Jurkat, Clone E6-1 (cell line): ENCODE results near the gene ST6GALNAC4. TPM values are rescaled to one million over a fixed set of nuclear protein-coding genes. Genes with fewer than 3 reads are reported as not detected.
A peak's percentile ranks its signal among the peaks of the same experiment; 100 is the strongest.

Source experiments
- DNase-seq: peaks from one replicate; pipeline ENCODE4 v3.0.0-alpha.2; 2011; ENCODE audit warnings: low read depth, low spot score
- H3K4me3 ChIP-seq: 2 replicates; pipeline ENCODE4 v1.5.1; 2011; ENCODE audit warnings: mild to moderate bottlenecking, low read length, control low read depth, moderate library complexity
- polyA plus RNA-seq: library from polyadenylated mRNA; unstranded; fragments of >200 nt; gene quantifications from one replicate; pipeline ENCODE4 v1.2.1, GENCODE V29; 2012; ENCODE audit warnings: missing spikeins; ENCODE audit not compliant: insufficient read length, insufficient read depth

ST6GALNAC4 gene
- polyA plus RNA-seq: 5.1 TPM

DNA sequence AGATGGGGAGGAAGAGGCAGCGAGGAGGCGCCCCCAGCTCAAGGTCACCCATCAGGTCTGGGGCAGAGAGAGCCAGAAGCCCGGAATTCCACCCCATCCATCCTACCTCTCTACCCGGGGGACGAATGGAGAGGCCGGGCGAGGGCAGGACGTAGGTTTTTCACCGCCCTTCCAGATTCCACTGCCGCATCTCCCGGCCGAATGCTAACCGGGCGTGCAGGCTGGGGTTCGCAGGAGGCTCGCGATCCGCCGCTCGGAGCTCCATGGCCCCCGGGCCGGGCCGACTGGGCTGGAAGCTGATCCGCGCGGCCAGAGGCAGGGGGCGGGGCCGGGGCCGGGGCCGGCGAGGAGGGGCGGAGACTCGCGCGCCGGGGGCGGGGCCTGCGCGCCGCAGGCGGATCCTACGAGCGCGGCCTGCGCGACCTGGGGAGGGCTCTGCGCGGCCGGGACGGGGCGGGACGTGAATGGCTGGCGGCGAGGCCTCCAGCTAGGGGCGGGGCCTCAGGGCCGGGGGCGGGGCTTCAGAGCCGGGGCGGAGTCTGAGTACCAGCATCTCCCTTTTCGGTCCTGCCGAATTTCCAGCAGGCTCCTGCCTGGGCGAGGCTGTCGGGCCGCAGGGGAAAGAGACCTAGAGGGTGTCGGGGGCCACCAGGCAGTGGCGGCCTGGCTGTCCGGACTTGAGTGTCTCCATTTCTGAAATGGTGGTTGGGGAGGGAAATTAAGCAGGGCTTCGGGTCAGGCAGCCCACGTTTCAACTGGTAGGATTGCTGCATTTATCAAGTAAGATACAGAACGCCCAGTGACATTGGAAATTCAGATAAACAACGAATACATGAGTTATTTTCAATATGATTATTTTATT is at the start of gene ST6GALNAC4:
ST6GALNAC4 (minus strand) TSS at position 322 of the 862 bp plus-strand sequence. CDS start 622 bp downstream, outside the sequence.
- H3K4me3 ChIP-seq: peak within 1 kb of the TSS; percentile 71
- peak; percentile 74 for DNase-seq

DNA sequence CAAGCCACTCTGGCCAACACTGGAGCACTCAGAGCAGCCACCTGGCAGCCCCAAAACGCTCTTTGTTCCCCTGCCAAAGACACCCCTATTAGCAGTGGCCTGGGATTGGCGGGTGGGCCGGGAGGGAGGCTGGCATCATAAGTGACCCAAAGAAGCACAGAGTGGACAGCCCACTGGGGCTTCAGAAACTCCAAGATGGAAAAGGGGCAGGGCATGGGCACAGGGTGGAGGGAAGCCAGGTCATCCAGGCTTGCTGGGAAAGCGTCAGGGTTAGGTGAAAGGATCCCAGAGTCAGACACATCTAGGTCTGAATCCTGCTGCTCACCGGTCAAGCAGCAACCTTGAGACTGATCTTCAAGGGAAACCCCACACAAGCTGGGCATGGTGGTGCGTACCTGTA is 49.1 kb upstream of the ST6GALNAC4 start:
- no peak for DNase-seq
- no peak overlapping the region for H3K4me3 ChIP-seq

DNA sequence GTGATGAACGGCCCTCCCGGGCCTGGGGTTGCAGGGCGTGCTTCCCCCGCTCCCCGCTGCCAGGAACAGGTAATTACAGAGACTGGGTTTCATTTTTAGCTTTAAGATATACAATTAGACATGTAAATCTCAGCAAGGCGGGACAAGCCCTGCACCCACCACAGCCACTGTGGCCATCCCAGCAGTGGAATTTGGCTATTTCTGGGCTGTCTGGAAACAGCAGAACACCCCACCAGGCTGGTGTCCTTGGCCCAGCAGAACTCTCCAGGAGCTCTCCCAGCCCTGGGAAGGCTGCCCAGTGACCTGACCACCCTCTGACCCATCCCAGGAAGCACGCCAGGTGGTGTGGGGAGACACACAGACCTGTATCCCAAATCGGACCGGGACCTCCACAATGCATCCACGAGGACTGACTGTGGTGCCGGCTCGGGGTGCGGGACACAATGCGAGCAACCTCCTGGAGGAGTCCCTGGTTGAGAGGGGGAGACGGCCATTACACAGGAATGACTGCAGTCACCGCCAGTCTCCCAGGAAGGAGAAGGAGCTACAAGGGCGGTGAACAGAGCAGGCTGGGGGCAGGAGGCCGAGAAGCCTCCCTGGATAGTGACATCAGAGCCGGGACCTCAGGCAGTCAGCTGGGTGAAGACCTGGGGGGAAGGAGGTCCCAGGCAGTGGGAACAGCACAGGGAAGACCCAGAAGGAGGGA is 46.7 kb upstream of the ST6GALNAC4 start:
- no peak for DNase-seq
- no peak overlapping the region for H3K4me3 ChIP-seq

GRCh38 chr9:127963041-127963358 is 46.2 kb upstream of the ST6GALNAC4 start:
- no peak for DNase-seq
- H3K4me3 ChIP-seq: no peak overlapping the region

GRCh38 chr9:127962278-127962677 is 45.4 kb upstream of the ST6GALNAC4 start:
- H3K4me3 ChIP-seq: no peak overlapping the region

DNA sequence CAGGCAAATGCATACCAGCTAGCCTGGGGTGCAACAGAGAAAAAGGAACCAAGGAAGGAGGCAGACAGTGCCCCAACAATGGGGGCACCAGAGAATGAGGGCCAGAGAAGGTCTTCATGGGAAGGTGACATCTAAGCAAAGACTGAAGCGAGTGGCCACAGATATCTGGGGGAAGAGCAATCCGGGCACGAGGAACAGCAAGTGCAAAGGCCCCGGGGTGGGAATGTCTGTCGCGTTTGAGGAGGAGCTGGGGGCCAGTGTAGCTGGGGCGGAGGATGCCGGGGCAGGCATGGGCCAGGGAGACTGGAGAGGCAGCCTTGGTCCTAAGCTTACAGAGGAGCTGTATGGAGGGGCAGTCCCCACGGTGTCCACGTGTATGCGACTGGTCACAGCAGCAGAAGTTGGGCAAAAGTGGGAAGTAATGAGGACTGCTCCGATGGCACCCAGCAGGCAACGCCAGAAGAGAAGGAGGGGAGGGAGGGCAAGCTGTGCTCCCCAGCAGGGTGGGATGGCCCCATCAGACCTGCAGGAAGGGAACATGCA is 44.8 kb upstream of the ST6GALNAC4 start:
- DNase-seq: no peak
- no peak overlapping the region for H3K4me3 ChIP-seq

More at GRCh38 chr9:127962278-127962677, 45.4 kb upstream of the ST6GALNAC4 start:
- DNase-seq: no peak

GRCh38 chr9:127961155-127961490 is 44.3 kb upstream of the ST6GALNAC4 start:
- no peak overlapping the region for H3K4me3 ChIP-seq
- DNase-seq: no peak

DNA sequence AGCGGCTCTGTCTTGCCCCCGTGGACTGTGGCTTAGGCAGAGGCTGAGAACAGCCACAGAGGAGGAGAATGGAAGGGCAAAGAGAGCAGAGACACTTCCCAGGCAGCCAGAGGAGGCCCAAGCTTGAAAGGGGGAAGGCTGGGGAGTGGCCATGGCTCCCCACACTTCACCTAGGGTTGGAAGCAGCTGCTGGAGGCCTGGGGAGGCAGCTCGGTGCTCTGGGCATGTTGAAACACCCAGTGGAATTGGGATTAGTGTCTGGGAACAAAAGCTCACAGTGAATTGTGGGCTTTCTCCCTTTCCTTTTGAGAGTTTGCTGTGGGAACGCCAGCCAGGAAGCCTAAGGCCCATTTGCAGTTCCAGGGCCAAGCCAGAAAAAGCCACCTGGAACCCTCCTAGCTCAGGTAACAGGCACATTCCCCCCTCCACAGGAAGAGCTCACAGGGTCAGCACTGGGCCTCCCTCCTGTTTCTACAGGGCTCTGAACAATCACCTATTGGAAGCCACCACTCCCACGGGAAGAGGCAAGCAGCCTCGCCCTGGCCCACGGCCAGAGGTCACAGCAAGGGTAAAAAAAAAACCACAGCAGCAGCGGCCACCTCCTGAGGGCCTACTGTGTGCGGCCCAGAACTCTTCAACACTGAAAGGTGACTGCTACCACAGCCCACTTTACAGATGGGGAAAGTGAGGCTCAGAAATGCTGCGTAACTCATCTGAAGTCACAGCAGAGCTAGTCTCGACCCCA is 43.7 kb upstream of the ST6GALNAC4 start:
- no peak overlapping the region for H3K4me3 ChIP-seq
- no peak for DNase-seq

- no peak overlapping the region for H3K4me3 ChIP-seq
- DNase-seq: no peak
Measured at GRCh38 chr9:127959841-127960409, 43.1 kb upstream of the ST6GALNAC4 start.

GRCh38 chr9:127959398-127959797 is 42.6 kb upstream of the ST6GALNAC4 start:
- H3K4me3 ChIP-seq: no peak overlapping the region
- no peak for DNase-seq

- no peak for DNase-seq
- no peak overlapping the region for H3K4me3 ChIP-seq
Measured at GRCh38 chr9:127958728-127959127, 41.9 kb upstream of the ST6GALNAC4 start.

DNA sequence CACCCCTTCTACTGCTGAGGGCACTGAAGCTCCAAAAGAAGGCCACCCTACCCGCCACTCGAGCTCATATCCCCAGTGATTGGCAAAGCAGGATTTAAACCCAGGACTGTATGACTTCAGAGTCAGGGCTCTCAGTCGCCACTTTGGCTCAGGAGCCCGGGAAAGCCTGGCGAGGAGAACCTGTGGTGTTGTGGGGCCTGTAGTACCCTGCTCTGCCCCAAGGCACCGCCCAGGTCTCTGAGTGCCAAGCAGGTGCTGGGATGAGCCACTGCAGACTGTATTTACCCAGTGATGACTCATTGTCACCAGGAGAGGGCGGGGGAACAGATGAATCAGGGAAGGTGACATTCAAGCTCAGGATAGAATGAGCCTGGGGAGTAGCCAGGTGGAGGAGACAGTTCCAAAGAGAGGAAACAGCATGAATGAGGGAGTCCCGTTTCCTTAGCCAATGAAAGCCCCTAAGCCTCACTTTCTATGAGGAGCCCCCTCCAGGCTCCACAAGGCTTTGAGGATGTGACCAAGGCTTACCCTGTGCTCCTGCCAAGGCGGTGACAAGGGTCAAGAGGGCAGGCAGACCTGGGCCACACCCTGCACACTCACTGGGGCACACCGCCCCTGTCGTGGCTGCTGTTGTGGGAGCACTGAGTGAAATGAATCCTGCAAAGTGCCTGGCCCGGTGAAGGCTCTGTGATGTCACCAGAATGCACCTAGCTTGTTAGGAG is 38.6 kb upstream of the ST6GALNAC4 start:
- DNase-seq: peak; percentile 78
- no peak overlapping the region for H3K4me3 ChIP-seq

GRCh38 chr9:127954831-127955293 is 38.0 kb upstream of the ST6GALNAC4 start:
- no peak for DNase-seq
- H3K4me3 ChIP-seq: no peak overlapping the region

- no peak for DNase-seq
- no peak overlapping the region for H3K4me3 ChIP-seq
Measured at GRCh38 chr9:127953768-127954505, 37.1 kb upstream of the ST6GALNAC4 start.

DNA sequence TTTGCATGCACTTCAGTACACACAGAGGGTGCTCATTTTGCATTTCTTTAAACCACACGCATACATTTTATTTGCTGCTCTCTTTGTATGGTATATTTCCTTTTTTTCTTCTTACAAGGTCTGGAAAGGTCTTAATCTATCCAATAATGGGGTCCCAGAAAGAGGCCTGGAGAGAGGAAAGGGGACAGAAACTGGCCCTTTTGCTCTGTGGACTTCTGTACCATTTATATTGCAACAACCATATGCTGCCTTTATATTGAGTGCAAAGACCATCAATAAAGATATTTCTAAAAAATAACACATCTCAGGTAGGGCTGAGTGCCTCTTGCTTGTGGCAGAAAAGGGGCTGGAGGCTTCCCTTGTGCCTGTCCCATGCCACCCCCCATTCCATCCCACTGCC is 36.3 kb upstream of the ST6GALNAC4 start:
- DNase-seq: no peak
- H3K4me3 ChIP-seq: no peak overlapping the region

GRCh38 chr9:127950513-127951289 is 33.9 kb upstream of the ST6GALNAC4 start:
- no peak overlapping the region for H3K4me3 ChIP-seq
- DNase-seq: no peak

DNA sequence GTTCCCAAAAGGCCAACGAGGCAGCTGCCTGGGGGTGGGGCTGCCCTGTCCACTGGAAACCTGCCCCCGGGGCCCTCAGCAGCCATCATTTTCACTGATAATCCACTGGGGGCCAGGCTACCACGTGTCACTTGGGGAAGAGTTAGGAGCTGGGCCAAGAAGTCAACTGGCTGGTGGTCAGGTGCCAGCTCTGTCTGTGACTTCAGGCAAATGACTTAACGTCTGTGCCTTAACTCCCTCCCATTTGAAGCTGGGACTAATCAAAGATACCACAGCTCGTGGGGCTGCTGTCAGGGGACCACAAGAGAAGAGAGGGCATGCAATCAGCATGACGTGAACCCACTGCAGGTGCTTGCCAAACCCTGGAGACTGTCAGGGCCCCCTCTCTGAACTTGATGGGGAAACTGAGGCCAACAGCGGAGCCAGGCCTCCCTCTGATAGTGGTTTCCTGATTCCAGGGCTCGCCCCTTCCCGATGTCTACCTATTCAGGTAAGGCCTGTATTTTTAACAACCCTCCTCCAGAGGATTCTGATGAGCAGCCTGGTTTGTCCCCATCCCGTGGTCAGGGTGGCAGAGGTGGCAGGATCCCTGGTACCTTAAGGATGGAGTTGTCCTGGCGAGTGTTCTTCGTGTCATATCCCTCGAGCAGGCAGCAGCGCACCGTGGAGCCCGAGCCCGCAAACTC is 33.1 kb upstream of the ST6GALNAC4 start:
- H3K4me3 ChIP-seq: no peak overlapping the region
- DNase-seq: no peak
